K562 (cell line): ENCODE measurements around the gene ZNF597. TPM values are rescaled to one million over a fixed set of nuclear protein-coding genes. Genes with fewer than 3 reads are reported as not detected.

Source experiments
- BHLHE40 ChIP-seq: IDR thresholded peaks from 2 replicates; pipeline ENCODE4 v1.6.1; 2011; ENCODE audit warnings: low read length, improper control_type of control experiment
- CBFB ChIP-seq: sonication (generic); formaldehyde crosslinking; IDR thresholded peaks from 2 replicates; pipeline ENCODE4 v1.4.0; 2020; ENCODE audit warnings: mild to moderate bottlenecking, missing genetic modification reagents
- GTF2E2 ChIP-seq: fragments of 200-800 bp; sonication (Bioruptor generic); IDR thresholded peaks from 2 replicates; pipeline ENCODE4 v1.6.1; 2016; ENCODE audit warnings: missing genetic modification characterization, missing compliant biosample characterization
- KAT7 ChIP-seq: sonication (generic); formaldehyde crosslinking; IDR thresholded peaks from 2 replicates; pipeline ENCODE4 v1.8.0; 2022; ENCODE audit warnings: missing genetic modification reagents, mild to moderate bottlenecking, borderline replicate concordance
- MAFK ChIP-seq: IDR thresholded peaks from 2 replicates; pipeline ENCODE4 v1.6.1; 2011; ENCODE audit warnings: low read length, improper control_type of control experiment
- PBX2 ChIP-seq, 2 experiments: IDR thresholded peaks in 1 of 2; conservative IDR thresholded peaks in 1 of 2; 2 replicates each; pipeline ENCODE4 v1.6.1; 2016; ENCODE audit warnings: low read depth in 2 of 2, mild to moderate bottlenecking in 1 of 2, missing compliant biosample characterization in 1 of 2, missing genetic modification characterization in 1 of 2, moderate library complexity in 1 of 2
- SAFB ChIP-seq: fragments of 200-400 bp; formaldehyde crosslinking; IDR thresholded peaks from 2 replicates; pipeline ENCODE4 v1.6.1; 2017; ENCODE audit warnings: low read depth, low read length, borderline replicate concordance
- SMAD2 ChIP-seq: fragments of 150-350 bp; IDR thresholded peaks from 2 replicates; pipeline ENCODE4 v1.6.1; 2014; ENCODE audit warnings: low read depth, mild to moderate bottlenecking, low read length
- THRA ChIP-seq: fragments of 450-650 bp; IDR thresholded peaks from 2 replicates; pipeline ENCODE4 v1.6.1; 2017; ENCODE audit warnings: mild to moderate bottlenecking, moderate library complexity
- U2AF1 ChIP-seq: fragments of 200-400 bp; formaldehyde crosslinking; optimal IDR thresholded peaks from 2 replicates; pipeline ENCODE3; 2017; ENCODE audit warnings: mild to moderate bottlenecking, low read depth, low read length, moderate library complexity
- ZNF561 ChIP-seq: fragments of 450-650 bp; formaldehyde crosslinking; conservative IDR thresholded peaks from 2 replicates; pipeline ENCODE4 v1.4.0; 2020; ENCODE audit warnings: mild to moderate bottlenecking, moderate library complexity
- ZNF589 ChIP-seq: fragments of 200-800 bp; sonication (Bioruptor generic); IDR thresholded peaks from 2 replicates; pipeline ENCODE4 v1.6.1; 2016; ENCODE audit warnings: low read depth, missing genetic modification characterization, missing compliant biosample characterization
- ZNF644 ChIP-seq: fragments of 200-800 bp; sonication (Bioruptor generic); IDR thresholded peaks from 2 replicates; pipeline ENCODE4 v1.6.1; 2016; ENCODE audit warnings: low read depth, missing genetic modification characterization, missing compliant biosample characterization
- ZNF780A ChIP-seq: fragments of 250-450 bp; sonication (Bioruptor Pico); IDR thresholded peaks from 2 replicates; pipeline ENCODE4 v1.5.0; 2021; ENCODE audit warnings: mild to moderate bottlenecking
- polyA plus RNA-seq, 8 experiments: library from polyadenylated mRNA; depleted of rRNA in 4 of 8; stranded (reverse) in 5 of 8; unstranded in 3 of 8; fragments of >200 nt; fragmentation: Nextera tagmentation in 2 of 8; fragmentation: Illumina TruSeq in 1 of 8; extraction: Ambion mirVana in 2 of 8; extraction: Trizol in 1 of 8; gene quantifications; 2 replicates each; pipeline versions ENCODE4 v1.2.1 to v1.2.3, GENCODE V29; 2011 to 2014; ENCODE audit warnings: inconsistent platforms in 1 of 8, missing spikeins in 1 of 8
- total RNA-seq, 7 experiments: library from RNA; depleted of rRNA in 6 of 7; stranded (reverse); fragments of >200 nt in 6 of 7; fragmentation: Illumina TruSeq in 2 of 7; extraction: Trizol in 2 of 7; gene quantifications; 2 replicates each; pipeline versions ENCODE4 v1.2.1 to v1.2.3, GENCODE V29; 2011 to 2021; ENCODE audit warnings: low replicate concordance in 1 of 7
- TF ChIP-seq, protein P1 (sequence below): fragments of 450-650 bp; formaldehyde crosslinking; IDR thresholded peaks from 2 replicates; pipeline ENCODE4 v1.4.0; 2022; ENCODE audit warnings: mild to moderate bottlenecking, moderate library complexity
- TF ChIP-seq, protein P2 (sequence below): fragments of 250-450 bp; sonication (Bioruptor Pico); IDR thresholded peaks from 2 replicates; pipeline ENCODE4 v1.4.0; 2020; ENCODE audit warnings: mild to moderate bottlenecking
- TF ChIP-seq, protein P3 (sequence below): fragments of 250-450 bp; sonication (Bioruptor Pico); IDR thresholded peaks from 2 replicates; pipeline ENCODE4 v1.8.0; 2021; ENCODE audit warnings: moderate library complexity, mild to moderate bottlenecking, inconsistent platforms
- TF ChIP-seq, protein P4 (sequence below): sonication (generic); formaldehyde crosslinking; IDR thresholded peaks from 2 replicates; pipeline ENCODE4 v1.8.0; 2022; ENCODE audit warnings: missing genetic modification reagents, mild to moderate bottlenecking, moderate library complexity, borderline replicate concordance
- TF ChIP-seq, protein P5 (sequence below): IDR thresholded peaks from 3 replicates; pipeline ENCODE4 v1.6.1; 2011; ENCODE audit warnings: borderline replicate concordance, mild to moderate bottlenecking; ENCODE audit not compliant: insufficient read length, insufficient read depth

Gene ZNF597
- total and polyA plus RNA-seq, 9 of the 15 experiments (the other 6 are each of a cell fraction or from before 2014, with no cell fraction given): 0.14 to 0.68 (median 0.42) TPM

DNA sequence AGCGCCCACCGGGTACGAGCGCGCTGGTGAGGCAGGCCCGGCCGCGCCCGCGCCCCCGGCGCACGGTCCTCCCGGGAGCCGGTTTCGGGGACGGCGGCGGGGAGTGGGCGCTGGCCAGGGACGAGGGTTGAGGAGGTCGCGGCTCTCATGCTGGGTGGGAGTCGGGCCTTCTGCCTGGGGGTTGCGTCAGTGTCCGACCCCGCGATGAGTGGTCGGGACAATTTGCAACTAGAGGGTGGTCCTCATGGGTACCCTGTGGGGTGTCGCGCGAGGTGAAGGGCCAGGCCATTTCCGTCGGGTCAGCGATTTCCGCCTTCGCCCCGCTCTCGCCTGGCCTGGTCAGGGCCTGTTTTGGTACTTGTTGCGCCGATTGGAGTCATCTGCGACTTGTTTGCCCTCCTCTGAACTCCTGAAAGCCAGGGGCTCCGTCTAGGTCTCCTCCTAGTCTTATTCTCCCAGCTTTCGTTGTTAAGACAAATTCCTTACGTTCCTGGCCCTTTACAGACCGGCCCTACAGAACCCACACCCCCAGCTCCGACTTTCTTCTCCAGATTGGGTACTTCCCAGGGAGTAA lies 15.1 kb upstream of the ZNF597 start (continued):
- TF ChIP-seq, protein P1, sequence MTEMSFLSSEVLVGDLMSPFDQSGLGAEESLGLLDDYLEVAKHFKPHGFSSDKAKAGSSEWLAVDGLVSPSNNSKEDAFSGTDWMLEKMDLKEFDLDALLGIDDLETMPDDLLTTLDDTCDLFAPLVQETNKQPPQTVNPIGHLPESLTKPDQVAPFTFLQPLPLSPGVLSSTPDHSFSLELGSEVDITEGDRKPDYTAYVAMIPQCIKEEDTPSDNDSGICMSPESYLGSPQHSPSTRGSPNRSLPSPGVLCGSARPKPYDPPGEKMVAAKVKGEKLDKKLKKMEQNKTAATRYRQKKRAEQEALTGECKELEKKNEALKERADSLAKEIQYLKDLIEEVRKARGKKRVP (CRISPR knock-in tag): no peak
- TF ChIP-seq, protein P2, sequence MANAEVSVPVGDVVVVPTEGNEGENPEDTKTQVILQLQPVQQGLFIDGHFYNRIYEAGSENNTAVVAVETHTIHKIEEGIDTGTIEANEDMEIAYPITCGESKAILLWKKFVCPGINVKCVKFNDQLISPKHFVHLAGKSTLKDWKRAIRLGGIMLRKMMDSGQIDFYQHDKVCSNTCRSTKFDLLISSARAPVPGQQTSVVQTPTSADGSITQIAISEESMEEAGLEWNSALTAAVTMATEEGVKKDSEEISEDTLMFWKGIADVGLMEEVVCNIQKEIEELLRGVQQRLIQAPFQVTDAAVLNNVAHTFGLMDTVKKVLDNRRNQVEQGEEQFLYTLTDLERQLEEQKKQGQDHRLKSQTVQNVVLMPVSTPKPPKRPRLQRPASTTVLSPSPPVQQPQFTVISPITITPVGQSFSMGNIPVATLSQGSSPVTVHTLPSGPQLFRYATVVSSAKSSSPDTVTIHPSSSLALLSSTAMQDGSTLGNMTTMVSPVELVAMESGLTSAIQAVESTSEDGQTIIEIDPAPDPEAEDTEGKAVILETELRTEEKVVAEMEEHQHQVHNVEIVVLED (CRISPR knock-in tag): no peak
- TF ChIP-seq CBFB (CRISPR knock-in tag): no peak
- TF ChIP-seq, protein P3, sequence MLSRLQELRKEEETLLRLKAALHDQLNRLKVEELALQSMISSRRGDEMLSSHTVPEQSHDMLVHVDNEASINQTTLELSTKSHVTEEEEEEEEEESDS (CRISPR knock-in tag): no peak
- no peak for TF ChIP-seq PBX2 (CRISPR knock-in tag; IDR thresholded peaks at IDR 0.05; ENCODE audit: low read depth)
- no peak for TF ChIP-seq PBX2 (tag; conservative IDR thresholded peaks at IDR 0.05; ENCODE audit: low read depth)
- TF ChIP-seq, protein P4, sequence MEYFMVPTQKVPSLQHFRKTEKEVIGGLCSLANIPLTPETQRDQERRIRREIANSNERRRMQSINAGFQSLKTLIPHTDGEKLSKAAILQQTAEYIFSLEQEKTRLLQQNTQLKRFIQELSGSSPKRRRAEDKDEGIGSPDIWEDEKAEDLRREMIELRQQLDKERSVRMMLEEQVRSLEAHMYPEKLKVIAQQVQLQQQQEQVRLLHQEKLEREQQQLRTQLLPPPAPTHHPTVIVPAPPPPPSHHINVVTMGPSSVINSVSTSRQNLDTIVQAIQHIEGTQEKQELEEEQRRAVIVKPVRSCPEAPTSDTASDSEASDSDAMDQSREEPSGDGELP (CRISPR knock-in tag): no peak
- TF ChIP-seq KAT7 (CRISPR knock-in tag): no peak
- TF ChIP-seq U2AF1: no peak
- TF ChIP-seq GTF2E2 (tag): 0 out of 2 replicates have a peak, but pooled peaks have one; percentile 8
- peak; percentile 73 for TF ChIP-seq MAFK
- TF ChIP-seq ZNF561 (CRISPR knock-in tag): no peak
- no peak for TF ChIP-seq SMAD2
- no peak for TF ChIP-seq BHLHE40
- TF ChIP-seq ZNF644 (tag): no peak
- TF ChIP-seq ZNF589: no peak
- no peak for TF ChIP-seq THRA
- TF ChIP-seq ZNF780A (CRISPR knock-in tag): no peak
- no peak for TF ChIP-seq SAFB
- TF ChIP-seq, protein P5, sequence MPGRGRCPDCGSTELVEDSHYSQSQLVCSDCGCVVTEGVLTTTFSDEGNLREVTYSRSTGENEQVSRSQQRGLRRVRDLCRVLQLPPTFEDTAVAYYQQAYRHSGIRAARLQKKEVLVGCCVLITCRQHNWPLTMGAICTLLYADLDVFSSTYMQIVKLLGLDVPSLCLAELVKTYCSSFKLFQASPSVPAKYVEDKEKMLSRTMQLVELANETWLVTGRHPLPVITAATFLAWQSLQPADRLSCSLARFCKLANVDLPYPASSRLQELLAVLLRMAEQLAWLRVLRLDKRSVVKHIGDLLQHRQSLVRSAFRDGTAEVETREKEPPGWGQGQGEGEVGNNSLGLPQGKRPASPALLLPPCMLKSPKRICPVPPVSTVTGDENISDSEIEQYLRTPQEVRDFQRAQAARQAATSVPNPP: no peak
